ENCODE results near the gene SMIM5.

Gene SMIM5

DNA sequence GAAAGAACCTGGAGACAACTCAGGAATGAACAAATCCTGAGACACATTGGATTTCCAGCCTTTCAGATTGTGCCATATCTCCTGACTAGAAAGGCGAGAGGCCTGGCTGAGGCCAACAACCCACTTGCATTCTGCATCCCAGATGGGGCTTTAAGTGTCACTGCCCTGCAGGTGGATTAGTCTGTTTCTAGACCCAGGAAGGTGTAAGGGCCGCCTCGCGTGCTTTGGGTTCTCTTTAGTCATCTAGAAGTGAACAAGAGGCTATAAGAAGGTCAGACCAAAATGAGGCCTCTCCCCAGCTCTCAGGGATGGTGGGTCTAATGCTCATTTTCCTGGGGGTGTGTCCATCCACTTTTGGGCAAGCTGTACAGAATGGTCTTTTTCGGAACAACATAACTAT is 38.8 kb downstream of the SMIM5 start:
- DNase-seq: no peak

DNA sequence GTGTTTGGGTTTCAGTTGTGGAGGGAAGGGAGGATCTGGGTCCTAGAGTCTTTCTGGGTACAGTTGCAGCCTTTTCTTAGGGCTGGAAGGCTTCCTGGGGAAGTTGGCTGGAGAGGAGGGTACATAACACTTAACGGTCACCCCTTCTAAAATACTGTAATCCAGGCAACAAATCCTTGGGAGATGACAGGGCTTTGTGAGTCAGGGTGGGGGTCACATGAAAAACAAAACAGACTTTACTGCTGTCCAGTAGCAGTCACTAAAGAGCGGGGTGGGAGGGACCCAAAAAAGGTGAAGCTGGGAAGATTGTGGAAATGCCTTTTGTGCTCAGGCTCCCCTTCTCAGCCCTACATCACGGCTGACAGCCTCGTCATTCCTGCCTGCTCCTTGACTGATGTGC is 40.3 kb downstream of the SMIM5 start:
- DNase-seq: no peak

DNA sequence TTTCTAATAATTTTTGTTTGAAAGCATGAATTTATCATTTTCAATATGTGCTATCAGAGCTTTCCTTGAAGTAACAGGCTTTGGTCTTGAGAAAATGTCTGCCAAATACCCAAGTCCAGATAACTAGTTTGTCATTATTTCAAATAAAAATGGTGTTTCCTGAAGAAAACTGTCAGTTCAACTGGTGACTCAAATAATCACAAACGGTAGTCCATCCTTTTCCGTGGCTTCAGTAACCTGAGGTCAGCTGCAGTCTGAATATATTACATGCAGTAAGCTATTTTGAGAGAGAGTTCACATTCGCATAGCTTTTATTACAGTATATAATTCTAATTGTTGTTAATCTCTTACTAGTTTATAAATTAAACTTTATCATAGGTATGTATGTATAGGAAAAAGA is 43.2 kb downstream of the SMIM5 start:
- no peak for DNase-seq

DNA sequence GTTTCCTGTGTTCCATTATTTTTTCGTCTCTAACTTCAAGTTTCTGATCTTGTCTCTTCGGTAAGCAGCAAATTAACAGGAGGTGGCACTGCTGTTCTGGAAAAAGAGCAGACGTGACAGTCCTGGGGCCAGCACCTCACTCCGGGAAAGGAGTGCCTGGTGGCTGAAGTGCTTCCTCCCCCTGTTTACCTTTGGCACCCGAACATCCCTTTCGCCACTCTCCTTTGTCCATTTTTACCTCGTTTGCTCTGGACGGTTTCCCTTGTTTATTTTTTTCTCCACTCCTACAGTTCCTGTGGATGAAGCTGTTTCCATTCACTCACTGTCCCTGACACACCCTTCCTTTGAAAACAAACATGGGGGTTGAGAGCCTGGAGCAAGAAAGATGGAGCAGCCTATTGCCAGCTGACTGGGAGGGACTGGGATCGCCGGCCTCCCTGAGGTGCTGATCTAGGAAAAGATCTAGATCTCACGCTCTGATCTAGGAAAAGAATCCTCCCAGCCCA is 46.5 kb downstream of the SMIM5 start:
- peak; percentile 9 to 29 for DNase-seq

DNA sequence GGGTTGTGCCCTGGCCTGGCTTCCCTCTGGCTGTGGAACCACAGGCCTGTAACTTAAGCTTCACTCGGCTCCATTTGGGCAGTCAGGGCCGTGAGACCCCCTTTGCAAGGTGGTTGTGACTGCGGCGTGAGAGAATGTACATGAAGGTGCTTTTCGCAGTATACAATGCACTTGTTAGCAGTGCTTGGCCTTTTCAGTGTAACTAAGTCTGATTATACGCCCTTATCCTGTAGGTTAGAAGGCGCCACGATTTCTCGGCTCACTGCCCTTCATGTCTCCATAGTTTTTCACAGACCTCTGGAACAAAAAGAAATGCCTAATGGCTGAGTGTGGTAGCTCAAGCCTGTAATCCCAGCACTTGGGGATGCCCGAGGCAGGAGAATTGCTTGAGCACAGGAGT is 47.2 kb downstream of the SMIM5 start:
- DNase-seq: no peak

DNA sequence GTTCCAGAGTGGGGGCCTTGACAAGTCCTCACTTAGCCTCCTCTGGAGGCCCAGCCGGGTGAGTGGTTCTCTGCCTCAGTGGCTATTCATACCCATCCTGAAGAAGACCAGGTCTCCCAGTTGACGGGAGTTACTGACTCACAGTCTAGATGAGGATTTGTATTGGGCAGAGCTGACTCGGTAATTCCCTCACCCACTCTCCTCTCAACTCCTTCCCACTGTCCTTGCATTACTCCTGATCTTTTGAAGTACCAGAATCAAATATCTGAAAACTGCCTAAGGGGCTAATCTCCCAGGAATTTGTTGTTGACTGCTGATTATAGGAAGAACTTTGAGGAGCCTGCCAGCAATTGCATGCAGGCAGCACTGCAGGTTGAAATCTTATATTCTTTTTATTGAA is 48.1 kb downstream of the SMIM5 start:
- DNase-seq: no peak

DNA sequence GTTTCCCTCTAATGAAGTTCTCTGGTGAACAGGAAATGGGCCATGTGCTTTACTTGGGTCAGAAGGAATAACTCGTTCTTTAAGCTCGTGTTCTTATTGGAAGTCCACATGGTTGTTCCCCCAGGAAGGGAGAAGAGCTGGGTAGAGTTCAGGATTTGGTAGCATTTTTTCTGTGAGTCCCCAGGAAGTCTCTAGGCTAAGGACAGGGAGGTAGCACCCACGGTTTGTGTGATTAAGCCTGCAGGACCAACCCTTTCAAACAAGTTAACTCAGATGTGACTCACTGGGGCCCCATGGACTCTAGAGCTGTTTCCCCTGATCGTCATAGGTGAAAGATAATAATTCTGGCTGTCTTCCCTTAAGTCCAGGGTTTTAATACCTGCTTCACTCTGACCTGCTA is 50.3 kb downstream of the SMIM5 start:
- no peak for DNase-seq

DNA sequence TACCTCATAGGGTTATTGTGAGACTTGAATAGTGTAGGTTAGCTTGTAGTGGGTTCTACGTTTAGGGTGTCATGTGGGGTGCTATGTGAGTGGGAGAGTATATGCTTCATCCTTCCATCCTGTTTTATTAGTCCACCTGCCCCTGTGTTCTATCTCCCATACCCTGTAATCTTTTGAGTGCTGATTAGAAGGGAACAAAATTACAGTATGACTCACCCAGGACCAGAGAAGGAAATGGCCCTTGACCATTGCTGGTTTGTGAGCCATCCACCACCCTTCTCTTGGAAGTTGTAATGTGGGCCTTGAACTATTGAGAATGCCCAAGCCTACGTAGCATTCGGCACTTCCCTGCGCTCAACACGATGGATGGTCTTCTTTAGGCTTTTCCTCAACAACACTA is 51.0 kb downstream of the SMIM5 start:
- DNase-seq: no peak

DNA sequence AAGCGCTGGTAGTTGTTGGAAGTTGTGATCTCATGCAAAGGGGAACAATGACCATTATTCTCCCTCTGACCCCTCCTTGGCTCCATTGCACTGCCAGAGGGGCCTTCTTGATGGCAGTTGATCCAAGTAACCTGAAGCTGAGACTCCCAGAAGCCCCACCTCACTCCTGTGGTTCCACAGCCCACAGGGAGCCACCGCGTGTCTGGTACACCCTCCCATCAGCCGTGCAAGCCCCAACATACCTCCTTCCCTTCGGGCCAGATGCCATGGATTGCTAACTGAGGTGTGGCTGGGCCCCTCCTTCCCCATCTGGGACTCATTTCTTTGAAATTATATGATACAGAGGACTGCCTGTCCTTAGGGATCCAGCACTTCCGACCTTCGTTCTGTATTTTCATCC is 51.7 kb downstream of the SMIM5 start:
- DNase-seq: no peak

DNA sequence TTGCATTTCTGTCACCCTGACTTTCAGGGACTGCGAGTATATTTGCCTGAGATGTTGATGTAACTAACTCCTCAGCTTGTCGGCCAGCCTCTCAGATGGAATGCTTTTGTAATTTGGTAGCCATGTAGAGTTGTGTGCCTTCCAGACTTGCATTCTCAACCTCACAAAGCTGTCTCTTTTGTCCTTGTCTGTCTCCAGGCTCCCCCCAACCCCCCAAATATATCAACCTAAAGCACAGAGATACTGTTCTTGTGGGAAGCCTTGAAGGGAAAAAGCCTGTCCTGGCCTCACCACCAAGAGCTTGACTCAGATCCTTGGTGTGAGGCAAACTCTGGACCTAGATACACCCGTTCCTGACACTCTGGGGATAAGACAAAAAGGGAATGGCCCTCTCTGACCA is 52.3 kb downstream of the SMIM5 start:
- no peak for DNase-seq

DNA sequence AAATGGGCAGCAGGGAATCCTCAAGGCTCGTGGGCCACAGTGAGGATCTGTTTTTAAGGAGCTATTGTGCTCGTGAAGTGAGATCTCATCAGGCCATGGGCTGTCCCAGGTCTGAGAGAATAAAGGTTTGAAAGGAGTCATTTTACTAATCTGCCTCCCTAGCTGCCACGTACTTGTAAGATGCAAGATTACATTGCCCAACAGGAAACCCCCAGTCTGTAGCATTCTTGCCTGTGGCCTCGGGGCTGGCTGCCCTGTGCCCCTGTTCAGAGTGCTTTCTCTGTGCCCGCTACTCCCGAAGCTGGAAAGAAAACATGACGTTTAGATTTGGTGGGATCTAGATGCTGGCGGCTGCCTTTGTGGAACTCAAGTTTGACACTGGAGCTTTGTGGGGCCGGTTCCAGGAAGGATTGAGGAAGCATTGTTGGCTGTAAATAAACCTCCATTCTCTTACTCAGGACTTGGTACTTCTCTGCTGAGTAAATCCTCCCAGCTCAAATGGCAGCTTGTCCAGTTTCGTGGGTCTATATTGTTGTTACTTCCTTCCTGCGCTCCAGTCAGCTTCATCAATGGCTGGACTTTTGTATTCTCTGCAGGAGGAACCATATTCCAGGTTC is 55.1 kb downstream of the SMIM5 start:
- DNase-seq: no peak

DNA sequence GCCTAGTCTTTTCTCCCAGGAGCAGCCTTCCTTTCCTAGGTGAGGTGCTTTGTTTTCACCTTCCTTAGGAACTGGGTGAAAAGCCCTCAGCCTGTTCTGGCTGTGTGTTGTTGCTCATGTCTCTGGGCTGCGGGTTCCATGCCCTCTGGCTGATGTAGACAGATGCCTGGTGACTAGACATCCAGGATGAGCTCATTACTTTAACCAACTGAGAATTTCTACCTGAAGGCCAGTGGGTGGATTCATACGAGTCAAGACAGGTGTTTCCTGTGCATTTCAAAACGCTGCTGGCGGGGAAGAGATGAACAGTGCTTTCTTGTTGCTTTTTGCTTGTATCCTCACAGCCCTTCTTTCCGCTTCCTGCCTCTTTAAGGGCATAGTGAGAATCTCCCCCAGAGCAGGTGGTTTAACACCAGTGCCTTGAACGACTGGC is 56.2 kb downstream of the SMIM5 start:
- DNase-seq: peak; percentile 32 to 61
